CD4-positive, alpha-beta T cell (primary cell): ENCODE measurements around the gene LURAP1L. TPM values are rescaled to one million over a fixed set of nuclear protein-coding genes. Genes with fewer than 3 reads are reported as not detected.

Source experiments
- ATAC-seq: fragments of 200-7000 bp; cut with Tn5 transposase; one replicate; pipeline ENCODE4 v1.10.0; 2022; ENCODE audit warnings: mild to moderate bottlenecking; ENCODE audit not compliant: poor library complexity
- CTCF ChIA-PET: fragments of 350-600 bp; sonication (Branson Sonifier 250); formaldehyde crosslinking; loops from one replicate; lab custom pipeline; 2021; ENCODE audit warnings: antibody characterized with exemption, inconsistent platforms; lab: Charles Lee
- POLR2A ChIA-PET: fragments of 350-600 bp; sonication (Branson Sonifier 250); formaldehyde crosslinking; loops from one replicate; lab custom pipeline; 2021; ENCODE audit warnings: antibody characterized with exemption, inconsistent platforms; lab: Charles Lee
- DNase-seq, 14 experiments: peaks; one replicate each; pipeline ENCODE4 v3.0.0-alpha.2; 2013 to 2020; ENCODE audit warnings: mixed read lengths in 2 of 14
- H3K27ac ChIP-seq, 2 donors: one replicate each; pipeline versions ENCODE4 v1.5.1 to v1.7.0; 2013; ENCODE audit warnings: low read length in 2 of 2, low read depth in 1 of 2, mild to moderate bottlenecking in 1 of 2
- H3K27me3 ChIP-seq, 2 experiments: 1 replicate in 1 of 2; 2 replicates in 1 of 2; pipeline versions ENCODE4 v1.6.1 to v1.7.0; 2013; ENCODE audit warnings: low read length in 2 of 2, control low read depth in 1 of 2, mild to moderate bottlenecking in 1 of 2, moderate library complexity in 1 of 2; ENCODE audit not compliant: insufficient read depth in 2 of 2, control insufficient read depth in 1 of 2
- H3K36me3 ChIP-seq: one replicate; pipeline ENCODE4 v1.6.1; 2013; ENCODE audit warnings: low read length, control low read depth; ENCODE audit not compliant: insufficient read depth
- H3K4me1 ChIP-seq: one replicate; pipeline ENCODE4 v1.6.1; 2013; ENCODE audit warnings: low read length, control low read depth; ENCODE audit not compliant: insufficient read depth
- H3K4me3 ChIP-seq: one replicate; pipeline ENCODE4 v1.5.1; 2013; ENCODE audit warnings: mild to moderate bottlenecking, low read length, moderate library complexity
- H3K9me3 ChIP-seq, 2 experiments: 1 replicate in 1 of 2; 2 replicates in 1 of 2; pipeline versions ENCODE4 v1.6.1 to v1.7.0; 2013; ENCODE audit warnings: low read length in 2 of 2, mild to moderate bottlenecking in 2 of 2, control low read depth in 1 of 2, moderate library complexity in 1 of 2; ENCODE audit not compliant: control insufficient read depth in 1 of 2, insufficient read depth in 1 of 2
- H3K27ac Mint-ChIP-seq: one replicate; pipeline ENCODE4 v1.8.0; 2020; ENCODE audit warnings: mixed read lengths
- H3K27me3 Mint-ChIP-seq: one replicate; pipeline ENCODE4 v1.8.0; 2021; ENCODE audit warnings: mixed read lengths
- H3K36me3 Mint-ChIP-seq: one replicate; pipeline ENCODE4 v1.8.0; 2021; ENCODE audit warnings: low read depth, mixed read lengths
- H3K4me1 Mint-ChIP-seq: one replicate; pipeline ENCODE4 v1.8.0; 2021; ENCODE audit warnings: low read depth, mixed read lengths
- H3K4me3 Mint-ChIP-seq: one replicate; pipeline ENCODE4 v1.8.0; 2020; ENCODE audit warnings: mild to moderate bottlenecking, mixed read lengths
- H3K9me3 Mint-ChIP-seq: one replicate; pipeline ENCODE4 v1.8.0; 2020; ENCODE audit warnings: mixed read lengths
- intact Hi-C, 2 experiments: fragments of 100-400 bp; cut with DNase I in 1 of 2; cut with micrococcal nuclease in 1 of 2; formaldehyde crosslinking; loops; one replicate each; pipeline versions ENCODE4 v1.15.1 to v1.9.0; 2023 to 2025; cut with DNase I, micrococcal nuclease
- total RNA-seq, 174 experiments: library from RNA in 2 of 174; stranded (reverse) in 2 of 174; gene quantifications; one replicate each; pipeline ENCODE4 v1.2.3 and lab custom pipeline; 2021 to 2026
- TF ChIP-seq, protein P1 (sequence below): fragments of 200-600 bp; IDR thresholded peaks from one replicate; pipeline ENCODE4 v1.8.0; 2022; ENCODE audit warnings: antibody characterized with exemption, mild to moderate bottlenecking

Gene LURAP1L
- total RNA-seq, 2 experiments from 2014 or later: not detected

DNA sequence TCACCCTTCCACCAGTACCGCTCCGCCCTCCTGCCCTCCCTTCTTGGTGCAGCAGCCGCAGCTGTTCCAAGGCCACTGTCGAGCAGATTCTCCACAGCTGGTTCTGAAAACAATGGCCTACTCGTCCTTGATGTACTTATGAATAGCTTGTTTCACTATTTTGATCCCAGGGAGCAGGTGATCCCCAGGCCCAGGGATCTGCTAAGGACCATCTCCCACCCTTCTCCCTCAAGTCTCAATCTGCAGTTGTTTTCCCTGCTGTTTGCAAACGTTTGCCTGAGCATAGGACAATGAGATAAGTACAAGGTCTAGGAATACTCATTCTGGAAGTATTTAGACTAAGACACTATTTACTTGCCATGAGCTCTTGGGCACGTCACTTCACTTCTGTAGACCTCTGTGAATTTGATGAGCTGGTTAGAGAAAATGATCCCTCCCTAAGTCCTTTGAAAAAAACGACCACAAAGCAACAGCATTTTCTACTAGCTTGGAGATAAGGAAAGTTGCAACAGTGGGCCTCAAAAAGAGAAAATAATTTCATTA, 1.8 kb downstream of the LURAP1L start:
- H3K27ac ChIP-seq: no peak overlapping the region
- H3K4me1 ChIP-seq: peaks cover 3% of the 10 kb centered on the region
- POLR2A ChIA-PET: no interaction called here
- H3K27me3 Mint-ChIP-seq: peaks cover 30% of the 10 kb centered on the region
- H3K4me3 ChIP-seq: no peak overlapping the region
- no peaks in the 10 kb centered on the region for H3K36me3 Mint-ChIP-seq
- no peak overlapping the region for H3K4me3 Mint-ChIP-seq
- H3K9me3 ChIP-seq: peaks cover 0 to 17% of the 10 kb centered on the region in 2 experiments
- CTCF ChIA-PET: no interaction called here
- H3K9me3 Mint-ChIP-seq: peaks cover 2% of the 10 kb centered on the region
- ATAC-seq (no peak), DNase-seq (no peak)
- no peaks in the 10 kb centered on the region for H3K4me1 Mint-ChIP-seq
- TF ChIP-seq, protein P1, sequence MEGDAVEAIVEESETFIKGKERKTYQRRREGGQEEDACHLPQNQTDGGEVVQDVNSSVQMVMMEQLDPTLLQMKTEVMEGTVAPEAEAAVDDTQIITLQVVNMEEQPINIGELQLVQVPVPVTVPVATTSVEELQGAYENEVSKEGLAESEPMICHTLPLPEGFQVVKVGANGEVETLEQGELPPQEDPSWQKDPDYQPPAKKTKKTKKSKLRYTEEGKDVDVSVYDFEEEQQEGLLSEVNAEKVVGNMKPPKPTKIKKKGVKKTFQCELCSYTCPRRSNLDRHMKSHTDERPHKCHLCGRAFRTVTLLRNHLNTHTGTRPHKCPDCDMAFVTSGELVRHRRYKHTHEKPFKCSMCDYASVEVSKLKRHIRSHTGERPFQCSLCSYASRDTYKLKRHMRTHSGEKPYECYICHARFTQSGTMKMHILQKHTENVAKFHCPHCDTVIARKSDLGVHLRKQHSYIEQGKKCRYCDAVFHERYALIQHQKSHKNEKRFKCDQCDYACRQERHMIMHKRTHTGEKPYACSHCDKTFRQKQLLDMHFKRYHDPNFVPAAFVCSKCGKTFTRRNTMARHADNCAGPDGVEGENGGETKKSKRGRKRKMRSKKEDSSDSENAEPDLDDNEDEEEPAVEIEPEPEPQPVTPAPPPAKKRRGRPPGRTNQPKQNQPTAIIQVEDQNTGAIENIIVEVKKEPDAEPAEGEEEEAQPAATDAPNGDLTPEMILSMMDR: no peak
- no peaks in the 10 kb centered on the region for H3K36me3 ChIP-seq
- intact Hi-C loops: no loop called here
- H3K27ac Mint-ChIP-seq: no peak overlapping the region
- H3K27me3 ChIP-seq: peaks cover 16 to 19% of the 10 kb centered on the region in 2 experiments

DNA sequence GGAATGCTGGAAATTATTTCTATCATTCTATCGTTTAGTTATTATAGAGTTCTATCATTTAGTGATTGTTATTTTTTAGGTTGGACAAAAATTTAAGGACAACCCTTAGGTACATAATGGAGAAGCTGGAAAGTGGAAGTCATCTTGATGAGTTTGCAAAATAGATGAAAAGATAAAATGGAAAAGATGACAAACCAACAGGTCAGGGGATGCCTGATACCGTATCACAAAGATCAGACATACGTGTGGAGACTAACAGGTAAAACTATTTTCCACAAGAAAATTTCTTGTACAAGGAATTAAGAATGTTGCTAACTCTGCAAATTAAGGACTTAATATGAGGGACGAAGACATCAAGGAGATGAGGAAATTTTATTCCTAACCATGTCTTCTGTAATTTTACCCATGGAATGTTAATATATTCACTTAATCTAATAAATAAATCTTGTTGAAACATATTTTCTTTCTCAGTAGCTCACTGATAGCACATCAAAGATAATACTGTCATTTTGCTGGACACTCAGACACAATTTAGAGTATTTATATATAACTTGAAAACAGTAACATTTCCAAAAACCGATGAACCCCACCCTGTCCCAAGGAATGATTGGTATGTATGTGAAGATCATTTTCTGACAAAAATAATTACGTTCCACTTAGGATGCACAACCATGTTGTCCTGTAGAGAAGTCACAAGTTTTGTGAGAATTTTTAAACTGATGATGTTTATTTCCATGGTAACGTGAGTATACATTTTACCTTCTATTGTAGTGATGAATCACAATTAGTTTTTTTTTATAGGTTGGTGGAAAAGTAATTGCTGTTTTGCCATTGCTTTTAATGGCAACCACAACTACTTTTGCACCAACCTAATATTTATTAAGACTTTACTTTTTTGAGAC, 2.6 kb downstream of the LURAP1L start:
- Histone ChIP-seq H3K4me3 (no peak overlapping the region), H3K27ac (no peak overlapping the region), H3K36me3 (no peaks in the 10 kb centered on the region), H3K4me1 (peaks cover 3% of the 10 kb centered on the region), H3K9me3 (peaks cover 0 to 17% of the 10 kb centered on the region in 2 experiments), H3K27me3 (peaks cover 16 to 19% of the 10 kb centered on the region in 2 experiments)
- DNase-seq (no peak), ATAC-seq (no peak)
- ChIA-PET POLR2A (no interaction called here), CTCF (no interaction called here)
- TF ChIP-seq, protein P1: no peak
- Mint-ChIP-seq H3K27me3 (peaks cover 30% of the 10 kb centered on the region), H3K4me3 (no peak overlapping the region), H3K27ac (no peak overlapping the region), H3K4me1 (no peaks in the 10 kb centered on the region), H3K9me3 (no peaks in the 10 kb centered on the region), H3K36me3 (no peaks in the 10 kb centered on the region)
- intact Hi-C loops: no loop called here

DNA sequence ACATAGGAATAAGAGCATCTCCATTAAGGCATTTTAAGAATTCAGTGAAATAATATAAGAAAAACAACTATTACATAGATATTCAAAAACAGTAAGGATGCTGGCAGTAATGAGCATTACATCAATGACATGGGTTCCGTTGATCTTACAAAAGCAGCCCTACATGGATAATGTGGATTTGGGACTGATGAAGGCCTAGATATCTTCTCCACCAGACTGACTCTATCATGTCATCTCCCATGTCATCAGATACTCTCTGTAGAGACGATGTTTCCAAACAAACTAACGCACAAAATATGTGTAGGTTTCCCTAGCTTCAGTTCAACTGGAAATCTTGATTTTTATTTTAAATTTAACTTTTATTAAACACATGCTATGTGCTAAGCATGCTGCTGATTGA, 3.6 kb downstream of the LURAP1L start:
- TF ChIP-seq, protein P1: no peak
- Histone ChIP-seq H3K27me3 (peaks cover 16 to 19% of the 10 kb centered on the region in 2 experiments), H3K4me3 (no peak overlapping the region), H3K4me1 (peaks cover 3% of the 10 kb centered on the region), H3K27ac (no peak overlapping the region), H3K36me3 (no peaks in the 10 kb centered on the region), H3K9me3 (peaks cover 0 to 17% of the 10 kb centered on the region in 2 experiments)
- no peak for ATAC-seq
- ChIA-PET CTCF (no interaction called here), POLR2A (no interaction called here)
- intact Hi-C loops: no loop called here
- Mint-ChIP-seq H3K4me3 (no peak overlapping the region), H3K36me3 (no peaks in the 10 kb centered on the region), H3K27ac (no peak overlapping the region), H3K9me3 (no peaks in the 10 kb centered on the region), H3K27me3 (peaks cover 30% of the 10 kb centered on the region), H3K4me1 (no peaks in the 10 kb centered on the region)
- DNase-seq: no peak
